Activated CD4-positive, alpha-beta T cell treated with anti-CD3 and anti-CD28 coated beads for 24 hours (primary cell): Measurements from ENCODE around the gene ARL14EP.
A peak's percentile ranks its signal among the peaks of the same experiment; 100 is the strongest.

Experiments
- DNase-seq, 2 donors: peaks; one replicate each; pipeline ENCODE4 v3.0.0-alpha.2; 2020; ENCODE audit warnings: low read depth in 2 of 2

Gene ARL14EP

GRCh38 chr11:30322826-30323710 is at the start of gene ARL14EP:
TSS of gene ARL14EP (plus strand) at chr11:30323104. CDS start at chr11:30330949, 7,845 bp downstream.
- DNase-seq = peak; percentile 80 to 85

GRCh38 chr11:30277176-30277575 is 45.7 kb upstream of the ARL14EP start:
- no peak for DNase-seq

GRCh38 chr11:30279796-30280195 is 43.1 kb upstream of the ARL14EP start:
- DNase-seq = no peak

- DNase-seq = no peak
Observed at GRCh38 chr11:30281476-30282288, 41.2 kb upstream of the ARL14EP start.

GRCh38 chr11:30282289-30282631 is 40.6 kb upstream of the ARL14EP start:
- peak in 1 of 2 donors; percentile 1 for DNase-seq

GRCh38 chr11:30284836-30285235 is 38.1 kb upstream of the ARL14EP start:
- no peak for DNase-seq

- DNase-seq = no peak
Observed at GRCh38 chr11:30285416-30286121, 37.3 kb upstream of the ARL14EP start.

- DNase-seq = no peak
Observed at GRCh38 chr11:30291331-30291730, 31.6 kb upstream of the ARL14EP start.

- DNase-seq = no peak
Observed at GRCh38 chr11:30292545-30292944, 30.4 kb upstream of the ARL14EP start.

GRCh38 chr11:30295178-30295885 is 27.6 kb upstream of the ARL14EP start:
- DNase-seq = no peak

- DNase-seq = no peak
Observed at GRCh38 chr11:30304620-30305019, 18.3 kb upstream of the ARL14EP start.

- no peak for DNase-seq
Observed at GRCh38 chr11:30310623-30311022, 12.3 kb upstream of the ARL14EP start.

GRCh38 chr11:30311189-30311588 is 11.7 kb upstream of the ARL14EP start:
- DNase-seq = no peak

GRCh38 chr11:30312243-30312642 is 10.7 kb upstream of the ARL14EP start:
- DNase-seq = no peak

GRCh38 chr11:30313580-30313979 is 9.3 kb upstream of the ARL14EP start:
- no peak for DNase-seq

GRCh38 chr11:30314625-30315024 is 8.3 kb upstream of the ARL14EP start:
- no peak for DNase-seq

- DNase-seq = no peak
Observed at GRCh38 chr11:30316237-30316636, 6.7 kb upstream of the ARL14EP start.

- no peak for DNase-seq
Observed at GRCh38 chr11:30317030-30317429, 5.9 kb upstream of the ARL14EP start.

- DNase-seq = no peak
Observed at GRCh38 chr11:30321321-30321720, 1.6 kb upstream of the ARL14EP start.

GRCh38 chr11:30322191-30322590 is 713 bp upstream of the ARL14EP start:
- no peak for DNase-seq

- DNase-seq = no peak
Observed at GRCh38 chr11:30326114-30326778, 3.3 kb downstream of the ARL14EP start.
